ENCODE data around the gene SNX6. TPM values are rescaled to one million over a fixed set of nuclear protein-coding genes. Genes with fewer than 3 reads are reported as not detected.

SNX6 gene
- total RNA-seq, 1 experiment from 2014 or later: 73.4 TPM

DNA sequence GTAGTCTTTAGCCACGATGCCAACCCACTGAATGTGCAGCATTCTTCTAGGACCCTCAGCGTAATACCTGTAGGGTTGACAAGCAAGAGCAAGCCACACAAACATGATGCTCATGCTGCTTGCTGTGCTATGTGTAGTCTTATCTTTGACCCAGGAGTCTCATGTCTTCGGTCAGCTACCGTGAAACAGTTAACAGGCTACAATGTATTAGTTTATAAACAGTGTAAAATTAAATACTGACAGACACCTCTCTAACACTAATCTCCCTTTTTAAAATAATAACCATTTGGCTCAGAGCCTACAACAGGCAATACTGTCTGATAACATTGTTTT lies 92.3 kb downstream of the SNX6 start:
- BruUV-seq (replicated peaks): no TSS peak
- POLR2A ChIA-PET: no interaction called here
- RAD21 ChIA-PET (ENCODE audit: low non-redundant PET in 1 of 2, low total read pairs in 2 of 2, uncharacterized antibody in 2 of 2, unreplicated experiment in 2 of 2): no interaction called here

More for the DNA sequence above, 92.3 kb downstream of the SNX6 start:
- ATAC-seq (no peak), DNase-seq (ENCODE audit: low read depth, low spot score) (no peak)
- H3K27me3 ChIP-seq (ENCODE audit: insufficient read depth, low read length): no peaks in the 10 kb centered on the region
- intact Hi-C loops (cut with micrococcal nuclease): no loop called here
- CTCF ChIA-PET: no interaction called here
- H3K9me2 ChIP-seq (ENCODE audit: insufficient read depth): no peaks in the 10 kb centered on the region
- H3K79me2 ChIP-seq (ENCODE audit: insufficient read depth, low read length): peaks cover 27% of the 10 kb centered on the region
- H4K20me1 ChIP-seq (ENCODE audit: insufficient read depth): no peaks in the 10 kb centered on the region
- TF ChIP-seq, protein P1, sequence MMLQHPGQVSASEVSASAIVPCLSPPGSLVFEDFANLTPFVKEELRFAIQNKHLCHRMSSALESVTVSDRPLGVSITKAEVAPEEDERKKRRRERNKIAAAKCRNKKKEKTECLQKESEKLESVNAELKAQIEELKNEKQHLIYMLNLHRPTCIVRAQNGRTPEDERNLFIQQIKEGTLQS (IDR thresholded peaks at IDR 0.05): no peak
- TF ChIP-seq JUND (IDR thresholded peaks at IDR 0.05) (no peak), POLR2AphosphoS5 (IDR thresholded peaks at IDR 0.05; ENCODE audit: low read depth, low read length) (no peak), SIN3A (IDR thresholded peaks at IDR 0.05; ENCODE audit: low read depth) (no peak), ZNF274 (IDR thresholded peaks at IDR 0.05; ENCODE audit: low read depth, low read length) (no peak), POLR2A (IDR thresholded peaks at IDR 0.05; ENCODE audit: borderline replicate concordance, extremely low read depth, insufficient read depth, insufficient read length) (no peak), FOSL1 (IDR thresholded peaks at IDR 0.05; ENCODE audit: low read depth) (no peak), TCF7L2 (IDR thresholded peaks at IDR 0.05; ENCODE audit: borderline replicate concordance, extremely low read depth, insufficient read depth, insufficient read length) (no peak), ELF1 (IDR thresholded peaks at IDR 0.05; ENCODE audit: borderline replicate concordance, low read depth) (no peak), CEBPB (IDR thresholded peaks at IDR 0.05; ENCODE audit: low read depth) (no peak), RAD21 (IDR thresholded peaks at IDR 0.05; ENCODE audit: low read depth) (no peak), EZH2phosphoT487 (IDR thresholded peaks at IDR 0.05; ENCODE audit: borderline replicate concordance) (no peak), SP1 (IDR thresholded peaks at IDR 0.05; ENCODE audit: low read depth) (no peak), CBX3 (IDR thresholded peaks at IDR 0.05; ENCODE audit: low read depth) (no peak), YY1 (IDR thresholded peaks at IDR 0.05; ENCODE audit: extremely low read depth, insufficient replicate concordance, low read depth, low read length) (no peak)
- TF ChIP-seq, protein P2, sequence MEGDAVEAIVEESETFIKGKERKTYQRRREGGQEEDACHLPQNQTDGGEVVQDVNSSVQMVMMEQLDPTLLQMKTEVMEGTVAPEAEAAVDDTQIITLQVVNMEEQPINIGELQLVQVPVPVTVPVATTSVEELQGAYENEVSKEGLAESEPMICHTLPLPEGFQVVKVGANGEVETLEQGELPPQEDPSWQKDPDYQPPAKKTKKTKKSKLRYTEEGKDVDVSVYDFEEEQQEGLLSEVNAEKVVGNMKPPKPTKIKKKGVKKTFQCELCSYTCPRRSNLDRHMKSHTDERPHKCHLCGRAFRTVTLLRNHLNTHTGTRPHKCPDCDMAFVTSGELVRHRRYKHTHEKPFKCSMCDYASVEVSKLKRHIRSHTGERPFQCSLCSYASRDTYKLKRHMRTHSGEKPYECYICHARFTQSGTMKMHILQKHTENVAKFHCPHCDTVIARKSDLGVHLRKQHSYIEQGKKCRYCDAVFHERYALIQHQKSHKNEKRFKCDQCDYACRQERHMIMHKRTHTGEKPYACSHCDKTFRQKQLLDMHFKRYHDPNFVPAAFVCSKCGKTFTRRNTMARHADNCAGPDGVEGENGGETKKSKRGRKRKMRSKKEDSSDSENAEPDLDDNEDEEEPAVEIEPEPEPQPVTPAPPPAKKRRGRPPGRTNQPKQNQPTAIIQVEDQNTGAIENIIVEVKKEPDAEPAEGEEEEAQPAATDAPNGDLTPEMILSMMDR (IDR thresholded peaks at IDR 0.05 in 2 of 3, conservative IDR thresholded peaks at IDR 0.05 in 1 of 3; ENCODE audit: borderline replicate concordance in 1 of 3, insufficient read depth in 1 of 3, low read depth in 2 of 3, low read length in 2 of 3): no peak
- TF ChIP-seq, protein P3, sequence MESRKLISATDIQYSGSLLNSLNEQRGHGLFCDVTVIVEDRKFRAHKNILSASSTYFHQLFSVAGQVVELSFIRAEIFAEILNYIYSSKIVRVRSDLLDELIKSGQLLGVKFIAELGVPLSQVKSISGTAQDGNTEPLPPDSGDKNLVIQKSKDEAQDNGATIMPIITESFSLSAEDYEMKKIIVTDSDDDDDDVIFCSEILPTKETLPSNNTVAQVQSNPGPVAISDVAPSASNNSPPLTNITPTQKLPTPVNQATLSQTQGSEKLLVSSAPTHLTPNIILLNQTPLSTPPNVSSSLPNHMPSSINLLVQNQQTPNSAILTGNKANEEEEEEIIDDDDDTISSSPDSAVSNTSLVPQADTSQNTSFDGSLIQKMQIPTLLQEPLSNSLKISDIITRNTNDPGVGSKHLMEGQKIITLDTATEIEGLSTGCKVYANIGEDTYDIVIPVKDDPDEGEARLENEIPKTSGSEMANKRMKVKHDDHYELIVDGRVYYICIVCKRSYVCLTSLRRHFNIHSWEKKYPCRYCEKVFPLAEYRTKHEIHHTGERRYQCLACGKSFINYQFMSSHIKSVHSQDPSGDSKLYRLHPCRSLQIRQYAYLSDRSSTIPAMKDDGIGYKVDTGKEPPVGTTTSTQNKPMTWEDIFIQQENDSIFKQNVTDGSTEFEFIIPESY (IDR thresholded peaks at IDR 0.05; ENCODE audit: extremely low read depth, insufficient replicate concordance, low read length): no peak
- TF ChIP-seq, protein P4, sequence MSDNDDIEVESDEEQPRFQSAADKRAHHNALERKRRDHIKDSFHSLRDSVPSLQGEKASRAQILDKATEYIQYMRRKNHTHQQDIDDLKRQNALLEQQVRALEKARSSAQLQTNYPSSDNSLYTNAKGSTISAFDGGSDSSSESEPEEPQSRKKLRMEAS (IDR thresholded peaks at IDR 0.05): no peak
- TF ChIP-seq, protein P5, sequence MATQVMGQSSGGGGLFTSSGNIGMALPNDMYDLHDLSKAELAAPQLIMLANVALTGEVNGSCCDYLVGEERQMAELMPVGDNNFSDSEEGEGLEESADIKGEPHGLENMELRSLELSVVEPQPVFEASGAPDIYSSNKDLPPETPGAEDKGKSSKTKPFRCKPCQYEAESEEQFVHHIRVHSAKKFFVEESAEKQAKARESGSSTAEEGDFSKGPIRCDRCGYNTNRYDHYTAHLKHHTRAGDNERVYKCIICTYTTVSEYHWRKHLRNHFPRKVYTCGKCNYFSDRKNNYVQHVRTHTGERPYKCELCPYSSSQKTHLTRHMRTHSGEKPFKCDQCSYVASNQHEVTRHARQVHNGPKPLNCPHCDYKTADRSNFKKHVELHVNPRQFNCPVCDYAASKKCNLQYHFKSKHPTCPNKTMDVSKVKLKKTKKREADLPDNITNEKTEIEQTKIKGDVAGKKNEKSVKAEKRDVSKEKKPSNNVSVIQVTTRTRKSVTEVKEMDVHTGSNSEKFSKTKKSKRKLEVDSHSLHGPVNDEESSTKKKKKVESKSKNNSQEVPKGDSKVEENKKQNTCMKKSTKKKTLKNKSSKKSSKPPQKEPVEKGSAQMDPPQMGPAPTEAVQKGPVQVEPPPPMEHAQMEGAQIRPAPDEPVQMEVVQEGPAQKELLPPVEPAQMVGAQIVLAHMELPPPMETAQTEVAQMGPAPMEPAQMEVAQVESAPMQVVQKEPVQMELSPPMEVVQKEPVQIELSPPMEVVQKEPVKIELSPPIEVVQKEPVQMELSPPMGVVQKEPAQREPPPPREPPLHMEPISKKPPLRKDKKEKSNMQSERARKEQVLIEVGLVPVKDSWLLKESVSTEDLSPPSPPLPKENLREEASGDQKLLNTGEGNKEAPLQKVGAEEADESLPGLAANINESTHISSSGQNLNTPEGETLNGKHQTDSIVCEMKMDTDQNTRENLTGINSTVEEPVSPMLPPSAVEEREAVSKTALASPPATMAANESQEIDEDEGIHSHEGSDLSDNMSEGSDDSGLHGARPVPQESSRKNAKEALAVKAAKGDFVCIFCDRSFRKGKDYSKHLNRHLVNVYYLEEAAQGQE (IDR thresholded peaks at IDR 0.05; ENCODE audit: low read depth): no peak
- no peak overlapping the region for H3K9ac ChIP-seq (ENCODE audit: low read length)
- H3K9me3 ChIP-seq (ENCODE audit: control insufficient read depth in 1 of 2, insufficient read depth in 1 of 2, low read depth in 1 of 2, low read length in 2 of 2): no peaks in the 10 kb centered on the region
- H3K4me3 ChIP-seq (replicated peaks in 1 of 2; ENCODE audit: low read depth in 1 of 2, low read length in 2 of 2): no peak overlapping the region
- peaks cover 7 to 26% of the 10 kb centered on the region in 2 experiments; a peak in 3 of 4 replicates for H3K36me3 ChIP-seq (ENCODE audit: control insufficient read depth in 1 of 2, insufficient read depth in 2 of 2, low read length in 2 of 2)
- no peak overlapping the region for H3K4me2 ChIP-seq (ENCODE audit: low read length)
- no peak overlapping the region for H2AFZ ChIP-seq (ENCODE audit: low read depth, low read length, poor library complexity, severe bottlenecking)
- H3K4me1 ChIP-seq (ENCODE audit: control insufficient read depth in 1 of 2, insufficient read depth in 2 of 2, low read length in 2 of 2): peaks cover 6 to 11% of the 10 kb centered on the region in 2 experiments; a peak in 3 of 4 replicates
- H3K27ac ChIP-seq (ENCODE audit: low read depth, low read length): no peak overlapping the region
